NCI-H69 (cell line): ENCODE data around the gene CERS1.
A peak's percentile ranks its signal among the peaks of the same experiment; 100 is the strongest.

ENCODE experiments used
- DNase-seq: peaks from one replicate; lab custom pipeline; 2025; lab: John Stamatoyannopoulos, UW

Gene CERS1

DNA sequence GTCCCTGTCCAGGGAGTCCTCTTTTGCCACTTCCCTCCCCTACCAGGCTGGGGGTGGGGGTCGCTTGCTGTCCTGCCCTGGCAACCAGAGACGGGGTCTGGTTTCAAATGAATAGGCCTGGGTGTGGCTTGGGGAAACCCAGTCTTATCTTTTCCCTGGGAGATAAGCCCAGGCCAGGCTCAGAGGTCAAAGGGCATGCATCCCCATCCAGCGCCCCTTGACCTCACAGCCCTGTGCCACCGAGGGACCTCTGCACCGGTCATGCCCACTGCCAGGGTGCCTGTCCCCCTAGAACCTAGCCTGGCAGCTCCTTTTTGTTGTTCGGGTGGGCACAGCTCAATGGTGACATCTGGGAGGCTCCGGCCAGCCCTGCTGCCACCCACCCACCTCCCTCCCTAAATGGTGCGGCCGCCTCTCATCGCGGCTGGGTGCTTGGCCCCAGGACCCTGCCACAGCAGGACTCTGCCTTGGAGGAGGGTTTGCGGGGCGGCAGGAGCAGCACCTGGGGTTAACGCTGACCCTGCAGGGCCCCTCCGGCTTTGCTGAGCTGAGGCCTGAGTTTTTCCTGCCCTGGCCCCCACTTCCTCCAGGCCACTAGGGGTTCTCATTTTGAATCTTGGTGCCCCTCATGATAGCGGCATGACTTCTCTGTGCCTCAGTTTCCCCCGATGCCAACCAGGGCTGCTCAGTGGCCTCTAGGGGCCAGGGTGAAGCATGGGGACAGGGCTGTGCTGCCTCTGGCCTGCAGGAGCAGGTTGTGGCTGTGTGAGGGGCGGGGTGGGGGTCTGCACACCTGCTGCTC is 2.9 kb upstream of the CERS1 start:
- DNase-seq: no peak

DNA sequence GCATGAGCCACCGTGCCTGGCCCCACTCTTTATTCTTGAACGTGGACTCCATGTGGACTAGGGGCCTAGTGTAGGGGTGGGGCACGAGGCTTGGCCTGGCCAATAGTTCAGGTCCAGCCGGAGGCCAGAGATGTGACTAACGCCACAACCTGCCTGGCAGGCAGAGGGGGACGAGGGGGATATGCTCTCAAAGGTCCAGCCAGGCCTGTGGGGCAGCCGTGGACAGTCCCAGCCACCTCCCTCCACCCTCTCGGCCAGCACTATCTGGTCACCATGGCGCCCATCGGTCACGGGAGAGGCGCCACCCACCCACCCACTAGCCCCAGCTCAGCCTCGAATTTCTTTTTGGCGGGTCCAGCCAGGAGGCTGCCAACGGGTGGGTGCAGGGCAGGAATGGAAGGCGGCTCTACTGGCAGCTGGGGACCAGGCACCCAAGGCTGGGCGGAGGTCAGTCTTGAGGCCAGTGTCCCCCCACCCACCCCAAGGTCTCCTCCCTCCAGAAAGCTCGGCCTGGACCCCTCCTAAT is 2.2 kb upstream of the CERS1 start:
- DNase-seq: no peak

DNA sequence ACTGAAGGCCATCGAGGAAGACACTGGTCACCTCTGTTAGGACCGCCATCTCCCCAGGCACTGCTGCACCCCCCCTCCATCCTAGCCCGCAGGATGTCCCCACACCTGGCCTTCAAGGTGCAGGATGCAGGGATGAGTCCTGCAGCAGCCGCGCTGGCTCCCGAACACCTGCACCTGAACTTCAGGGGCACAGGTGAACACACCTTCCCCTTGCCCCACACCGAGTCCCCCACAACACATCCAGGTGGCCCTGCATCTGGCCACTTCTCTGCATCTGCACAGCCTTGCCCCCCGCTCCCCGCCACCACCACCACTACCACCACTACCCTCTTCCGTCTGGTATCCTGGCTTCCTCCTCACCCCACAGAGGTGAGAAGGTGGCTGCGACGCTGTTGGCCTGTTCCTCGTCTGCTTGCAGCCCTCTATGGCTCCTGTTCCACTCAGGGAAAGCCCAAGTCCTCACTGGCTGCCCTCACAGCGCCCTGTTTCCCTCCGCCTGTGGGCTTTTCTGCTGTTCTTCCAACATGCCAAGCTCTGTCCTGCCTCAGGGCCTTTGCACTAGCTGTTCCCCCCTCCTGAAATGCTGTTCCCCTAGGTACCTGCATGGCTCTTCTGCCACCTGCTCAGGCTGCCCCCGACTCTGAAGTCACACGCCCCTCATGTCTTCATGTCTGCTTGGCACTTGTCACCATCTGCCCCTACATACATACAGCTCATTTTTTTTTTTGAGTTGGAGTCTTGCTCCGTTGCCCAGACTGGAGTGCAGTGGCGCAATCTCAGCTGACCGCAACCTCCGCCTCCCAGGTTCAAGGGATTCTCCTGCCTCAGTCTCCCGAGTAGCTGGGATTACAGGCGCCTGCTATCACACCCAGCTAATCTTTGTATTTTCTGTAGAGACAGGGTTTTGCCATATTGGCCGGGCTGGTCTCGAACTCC is 1.4 kb upstream of the CERS1 start:
- no peak for DNase-seq

DNA sequence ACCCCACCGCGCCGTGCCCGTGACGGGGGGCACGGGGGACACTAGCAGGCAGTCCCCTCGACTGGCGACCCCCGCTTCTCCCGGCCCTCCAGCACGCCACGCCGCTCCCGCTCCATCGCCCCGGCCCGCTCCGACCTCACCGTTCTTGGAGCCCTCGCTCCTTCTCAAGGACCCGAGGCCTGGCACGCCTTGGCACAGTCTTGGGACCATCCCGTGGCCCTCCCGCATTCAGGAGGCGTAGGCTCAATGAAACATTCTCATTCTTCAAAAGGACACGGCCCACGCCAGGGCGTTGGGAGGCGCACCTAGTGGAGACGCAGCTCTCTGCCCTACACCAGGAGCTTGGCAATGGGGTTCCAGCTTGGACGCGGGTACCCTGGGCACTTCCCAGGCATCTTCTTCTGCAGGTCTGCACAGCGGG is 473 bp upstream of the CERS1 start:
- peak; percentile 29 for DNase-seq

DNA sequence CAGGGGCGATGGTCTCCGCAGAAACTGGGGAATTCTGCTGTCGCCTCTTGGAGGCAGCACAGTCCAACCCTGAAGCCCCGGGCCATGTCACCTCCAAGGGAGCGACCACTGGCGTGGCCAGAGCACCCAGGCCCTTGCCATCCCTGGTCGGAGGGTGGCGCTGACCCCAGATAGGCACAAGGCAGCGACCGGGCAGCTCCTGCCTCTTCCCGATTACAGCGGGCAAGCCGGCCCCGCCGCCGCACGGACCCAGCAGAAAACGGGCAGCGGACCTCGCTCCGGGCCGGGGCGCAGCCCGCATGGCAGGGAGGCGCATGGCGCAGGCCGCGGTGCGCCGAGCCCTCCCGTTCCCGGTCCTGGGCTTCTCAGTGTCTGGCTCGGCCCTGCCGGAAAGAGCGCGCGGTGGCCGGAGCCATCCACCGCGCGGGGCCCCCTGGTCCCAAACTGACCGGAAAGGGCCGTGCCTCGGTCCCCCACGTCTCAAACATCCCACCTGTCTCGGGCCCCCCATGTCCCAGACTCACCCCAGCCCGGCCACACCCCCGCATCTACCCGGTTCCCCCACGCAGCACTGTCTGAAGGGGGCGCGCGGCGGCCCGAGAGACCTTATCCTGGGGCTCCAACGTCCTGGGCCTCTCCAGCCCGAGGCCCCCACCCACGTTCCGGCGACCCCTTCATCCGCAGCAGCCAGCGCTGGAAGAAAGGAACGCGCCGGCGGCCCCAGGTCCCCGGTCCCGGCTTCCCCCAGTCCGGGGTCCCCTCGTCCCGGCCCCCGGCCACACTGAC is 727 bp downstream of the CERS1 start:
- peak; percentile 69 for DNase-seq

DNA sequence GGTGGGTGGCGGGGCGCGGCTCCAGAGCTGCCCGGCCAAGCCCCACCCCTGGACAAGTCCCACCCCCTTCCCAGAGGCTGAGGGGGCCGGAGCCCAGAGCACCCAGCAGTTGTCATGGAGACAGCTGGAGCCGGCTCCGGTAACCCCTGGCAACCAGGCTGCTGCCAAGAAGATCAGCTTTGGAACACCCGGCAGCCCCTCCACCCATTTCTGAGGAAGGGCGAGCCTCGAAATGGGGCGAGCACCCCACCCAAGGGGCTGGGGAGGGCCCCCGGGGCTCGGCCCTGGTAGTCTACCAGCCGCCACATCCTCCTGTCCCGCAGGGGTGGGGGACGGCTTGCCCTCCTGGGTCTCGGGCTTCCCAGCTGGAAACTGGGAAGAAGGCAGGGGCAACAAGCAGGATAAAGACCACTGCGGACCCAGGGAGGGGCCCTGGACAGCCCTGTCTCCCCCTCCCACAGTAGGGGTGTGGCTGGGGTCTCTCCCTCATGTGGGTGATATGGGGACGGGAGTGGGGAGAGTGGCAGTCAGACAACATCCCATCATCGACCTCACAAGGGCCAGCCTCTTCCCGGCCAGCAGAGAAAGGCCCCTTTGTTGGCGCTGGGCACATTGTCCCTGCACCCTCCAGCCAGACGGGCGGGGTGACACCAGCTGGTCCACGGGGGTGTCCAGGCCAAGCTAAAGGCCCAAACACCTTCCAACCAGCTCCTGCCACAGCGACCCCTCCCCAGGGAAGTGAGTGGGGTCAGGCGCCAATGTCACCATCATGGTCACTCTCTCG is 1.5 kb downstream of the CERS1 start:
- peak; percentile 88 for DNase-seq

DNA sequence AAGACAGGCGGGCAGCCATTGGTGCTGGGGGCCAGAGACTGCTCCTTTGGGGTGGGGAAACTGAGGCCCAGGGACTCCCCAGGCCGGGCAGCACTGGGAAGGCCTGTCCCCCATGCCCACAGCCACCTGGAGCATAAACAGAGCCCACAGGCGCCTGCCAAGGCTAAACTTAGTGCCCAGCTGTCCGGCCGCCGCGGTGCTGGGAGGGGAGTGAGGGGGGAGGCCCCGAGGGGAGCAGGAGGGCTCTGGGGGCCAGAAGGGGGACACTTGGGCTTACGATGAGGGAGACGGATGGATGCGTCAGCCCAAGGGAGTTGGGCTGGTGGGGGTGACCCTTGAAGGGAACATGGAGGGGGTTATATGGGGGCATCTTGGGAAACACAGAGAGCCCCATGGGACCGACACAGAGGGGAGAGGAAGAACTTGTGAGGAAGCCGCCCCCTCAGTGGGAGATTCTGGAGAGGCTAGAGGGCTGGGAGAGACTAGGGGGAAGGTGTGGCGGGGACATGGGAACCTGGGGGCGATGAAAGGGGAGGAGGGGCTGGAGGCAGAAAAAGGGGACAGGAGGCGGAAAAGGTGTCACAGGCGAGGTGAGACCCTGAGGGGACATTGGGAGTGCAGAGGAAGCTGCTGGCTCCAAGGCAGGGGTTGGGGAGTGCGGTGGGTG is 2.2 kb downstream of the CERS1 start:
- DNase-seq: no peak

DNA sequence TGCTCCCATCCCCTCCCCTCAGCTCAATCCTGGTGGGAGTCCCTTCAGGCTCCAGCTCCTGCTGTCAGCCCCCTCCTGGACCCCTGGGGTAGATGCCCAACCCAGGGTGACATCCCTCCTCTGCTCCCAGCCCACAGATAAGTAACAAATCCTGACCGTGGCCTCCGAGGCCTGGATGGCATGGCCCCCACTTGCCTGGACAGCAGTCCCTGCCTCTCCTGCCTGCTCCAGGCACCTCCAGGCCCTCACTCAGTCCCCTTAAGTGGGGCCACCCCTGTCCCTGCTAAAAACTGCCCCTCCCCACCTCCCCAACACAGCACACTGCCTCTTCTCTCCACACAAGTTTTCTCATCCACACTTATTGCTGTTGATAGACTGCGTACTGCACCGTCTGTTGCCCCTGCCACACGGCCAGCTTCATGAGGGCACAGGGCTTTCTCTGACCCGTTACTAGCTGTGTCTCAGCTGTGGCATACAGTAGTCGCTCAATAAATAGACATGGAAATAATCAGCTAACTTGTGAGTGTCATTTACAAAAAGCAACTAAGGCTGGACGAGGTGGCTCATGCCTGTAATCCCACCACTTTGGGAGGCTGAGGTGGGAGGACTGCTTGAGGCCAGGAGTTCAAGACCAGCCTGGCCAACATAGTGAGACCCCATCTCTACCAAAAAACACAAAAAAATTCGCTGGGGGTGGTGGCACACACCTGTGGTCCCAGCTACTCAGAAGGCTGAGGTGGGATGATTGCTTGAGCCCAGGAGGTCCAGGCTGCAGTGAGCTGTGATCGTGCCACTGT is 5.8 kb downstream of the CERS1 start:
- DNase-seq: no peak

DNA sequence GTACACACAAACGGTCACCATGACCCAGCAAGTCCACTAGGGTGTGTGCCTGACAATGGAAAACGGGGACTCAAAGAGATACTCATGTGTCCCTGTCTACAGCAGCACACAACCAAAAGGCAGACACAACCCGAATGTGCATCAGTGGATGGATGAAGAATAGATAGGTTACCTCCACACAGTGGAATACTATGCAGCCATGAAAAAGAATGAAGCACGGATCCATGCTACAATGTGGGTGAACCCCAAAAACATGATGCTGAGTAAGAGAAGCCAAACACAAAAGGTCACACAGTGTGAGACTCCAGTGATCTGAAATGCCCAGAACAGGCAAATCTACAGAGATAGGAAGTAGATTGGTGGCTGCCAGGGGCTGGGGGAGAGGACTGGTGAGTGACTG is 9.0 kb downstream of the CERS1 start:
- no peak for DNase-seq

DNA sequence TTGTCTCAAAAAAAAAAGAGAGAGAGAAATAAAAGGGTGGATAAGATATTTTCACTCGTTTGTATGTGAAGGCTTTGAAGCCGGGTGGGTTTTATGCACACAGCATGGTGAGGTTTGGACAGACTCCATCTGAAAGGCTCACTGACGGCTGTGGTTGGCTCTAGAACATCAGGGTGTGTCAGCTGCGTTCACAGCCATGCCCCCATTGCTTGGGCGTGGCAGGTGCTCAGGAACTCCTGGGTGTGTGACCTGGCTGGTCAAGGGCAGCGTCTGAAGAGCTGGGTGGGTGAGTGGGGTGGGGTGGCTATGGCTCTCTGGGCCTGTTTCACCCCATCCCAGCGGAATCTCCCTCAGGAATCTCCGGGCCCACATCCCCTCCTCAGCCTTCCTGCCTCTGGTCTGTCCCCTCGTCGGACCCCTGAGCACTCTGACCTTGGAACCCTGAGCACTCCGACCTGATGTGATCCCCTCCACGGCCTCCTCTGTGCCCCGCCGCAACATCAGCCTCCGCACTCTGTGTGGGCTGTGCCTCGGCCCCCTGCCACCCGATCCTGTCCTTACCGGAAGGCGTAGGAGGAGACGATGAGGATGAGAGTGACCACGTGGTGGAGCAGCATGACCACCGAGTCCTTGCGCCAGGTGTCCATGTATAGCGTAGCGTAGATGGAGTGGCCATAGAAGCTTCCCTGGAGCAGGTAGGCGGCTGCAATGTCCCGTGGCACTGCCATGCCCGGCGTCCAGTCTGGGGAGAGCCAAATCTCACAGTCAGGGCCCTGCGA is 12.2 kb downstream of the CERS1 start:
- DNase-seq: no peak

DNA sequence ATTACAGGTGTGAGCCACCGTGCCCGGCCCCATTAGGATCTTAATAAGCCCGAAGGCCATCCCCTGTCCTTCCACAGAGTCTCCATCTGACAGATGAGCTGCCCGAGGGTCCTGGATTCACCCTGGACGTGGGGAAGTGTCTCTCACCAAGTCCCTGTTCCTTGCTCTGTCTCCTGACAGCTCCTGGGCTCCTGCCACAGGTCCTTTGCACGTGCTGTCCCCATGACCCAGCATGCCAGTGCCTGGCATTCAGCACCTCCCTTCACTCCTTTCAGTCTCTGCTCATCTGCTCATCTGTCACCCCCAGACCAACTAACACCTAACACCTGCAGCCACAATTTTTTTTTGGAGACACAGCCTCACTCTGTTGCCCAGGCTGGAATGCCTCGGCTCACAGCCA is 14.5 kb downstream of the CERS1 start:
- DNase-seq: no peak

DNA sequence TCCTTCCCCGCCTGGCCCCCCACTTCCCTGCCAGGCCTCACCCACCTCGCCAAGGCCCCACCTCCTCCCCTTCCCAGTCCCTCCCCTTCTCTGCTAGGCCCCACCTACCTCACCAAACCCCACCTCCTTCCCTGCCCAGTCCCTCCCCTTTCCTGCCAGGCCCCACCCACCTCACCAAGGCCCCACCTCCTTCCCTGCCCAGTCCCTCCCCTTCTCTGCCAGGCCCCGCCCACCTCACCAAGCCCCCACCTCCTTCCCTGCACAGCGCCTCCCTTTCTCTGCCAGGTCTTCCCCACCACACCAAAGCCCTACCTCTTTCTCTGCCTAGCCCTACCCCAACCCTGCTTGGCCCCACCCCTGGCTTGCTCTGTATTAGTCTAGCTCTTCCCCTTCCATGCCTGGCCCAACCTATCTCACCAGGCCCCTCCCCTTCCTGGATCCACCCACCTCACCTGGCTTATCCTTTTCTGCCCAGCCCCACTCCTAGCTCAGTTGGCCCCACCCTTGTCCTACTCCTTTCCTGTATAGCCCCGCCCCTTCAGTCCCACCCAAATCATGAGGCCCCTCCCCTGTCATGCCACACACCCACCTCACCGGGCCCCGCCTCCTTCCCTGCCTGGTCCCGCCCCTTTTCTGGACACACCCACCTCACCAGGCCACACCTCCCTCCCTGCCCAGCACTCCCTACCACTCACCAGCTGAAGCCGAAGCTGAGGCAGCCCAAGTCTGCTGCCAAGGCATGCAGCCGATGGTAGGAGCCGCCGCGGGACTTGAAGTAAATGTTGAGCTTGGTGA is 16.2 kb downstream of the CERS1 start:
- peak; percentile 70 for DNase-seq

DNA sequence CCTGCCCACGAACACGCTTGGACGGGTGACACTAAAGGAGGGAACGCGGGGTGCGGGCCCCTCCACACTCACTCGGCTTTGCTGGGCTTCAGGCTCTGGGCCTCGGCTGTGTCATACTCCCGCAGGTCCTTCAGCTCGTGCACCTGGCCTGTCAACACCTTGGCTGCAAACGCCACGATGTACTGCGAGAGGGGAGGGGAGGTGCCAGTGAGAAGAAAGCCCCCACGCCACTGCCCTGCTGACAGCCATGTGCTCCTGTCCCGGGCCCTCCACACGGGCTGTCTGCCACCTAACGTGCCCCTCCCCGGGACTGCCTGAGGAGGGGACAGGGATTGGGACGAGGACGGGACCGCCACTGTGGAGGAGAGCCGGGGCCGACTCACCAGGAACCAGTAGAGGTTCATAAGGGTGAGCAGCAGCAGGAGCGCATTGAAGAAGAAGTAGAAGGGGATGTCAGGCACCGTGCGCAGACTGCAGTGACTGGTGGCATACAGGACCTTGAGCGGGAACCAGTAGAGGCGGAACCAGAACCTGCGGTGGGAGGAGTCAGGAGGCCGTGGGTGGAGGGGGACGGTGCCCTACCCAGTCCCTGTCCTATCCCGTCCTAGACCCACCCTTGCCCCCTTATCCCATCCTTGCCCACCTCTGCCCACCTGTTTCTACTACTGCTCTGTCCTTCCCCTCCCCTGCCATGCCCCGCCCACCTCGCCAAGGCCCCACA is 16.9 kb downstream of the CERS1 start:
- DNase-seq: no peak

DNA sequence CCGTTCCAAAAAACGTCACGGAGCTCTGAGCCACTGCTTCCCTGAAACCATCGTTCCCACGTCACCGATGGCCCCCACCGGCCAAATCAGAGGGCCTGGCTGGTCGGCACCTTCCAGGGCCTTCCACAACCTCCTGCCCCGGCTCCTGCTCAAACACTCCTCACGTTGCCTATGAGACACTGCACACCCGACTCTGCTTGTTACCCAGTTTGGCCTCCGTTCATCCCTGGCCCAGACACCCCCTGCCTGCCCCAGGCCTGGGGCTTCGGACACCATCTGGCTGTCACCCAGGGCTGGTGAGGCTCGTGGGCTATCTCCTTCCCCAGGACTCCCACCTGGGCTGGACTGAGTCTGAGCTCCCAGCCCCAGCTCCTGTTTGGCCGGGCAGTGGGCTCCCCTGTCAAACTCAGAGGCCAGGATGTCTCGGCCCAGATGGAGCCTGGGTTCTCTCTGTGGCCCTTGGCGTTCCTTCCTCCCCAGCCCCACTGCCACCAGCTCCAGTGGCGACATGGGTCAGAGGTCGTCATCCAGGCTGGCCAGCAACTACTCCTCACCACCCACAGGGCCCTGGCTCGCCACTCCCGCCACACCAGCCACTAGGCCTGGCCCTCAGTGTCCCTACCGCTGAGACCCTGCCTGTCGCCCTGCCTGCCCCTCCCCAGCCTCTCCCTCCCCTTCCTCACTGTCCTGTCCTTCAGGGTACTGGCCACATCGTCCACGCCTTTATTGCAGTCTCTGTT is 17.7 kb downstream of the CERS1 start:
- DNase-seq: no peak

DNA sequence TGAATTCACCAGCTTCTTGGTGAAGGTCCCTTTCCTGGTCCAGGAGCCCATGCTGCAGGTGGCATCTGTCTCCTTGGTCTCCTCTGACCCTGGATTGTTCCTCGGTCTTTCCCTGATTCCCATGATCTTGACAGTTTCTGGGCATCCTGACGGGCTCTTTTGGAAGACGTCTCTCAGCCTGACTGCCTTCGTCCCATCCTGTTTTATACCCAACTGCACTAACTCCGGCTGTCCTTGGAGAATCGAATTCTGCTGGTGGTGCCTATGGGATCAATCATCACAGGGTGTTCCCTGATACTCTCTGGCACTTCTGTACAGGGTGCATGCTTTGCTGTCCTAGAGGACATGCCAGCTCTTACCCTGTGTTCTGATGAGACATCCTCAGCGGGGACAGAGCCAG is 19.1 kb downstream of the CERS1 start:
- no peak for DNase-seq

DNA sequence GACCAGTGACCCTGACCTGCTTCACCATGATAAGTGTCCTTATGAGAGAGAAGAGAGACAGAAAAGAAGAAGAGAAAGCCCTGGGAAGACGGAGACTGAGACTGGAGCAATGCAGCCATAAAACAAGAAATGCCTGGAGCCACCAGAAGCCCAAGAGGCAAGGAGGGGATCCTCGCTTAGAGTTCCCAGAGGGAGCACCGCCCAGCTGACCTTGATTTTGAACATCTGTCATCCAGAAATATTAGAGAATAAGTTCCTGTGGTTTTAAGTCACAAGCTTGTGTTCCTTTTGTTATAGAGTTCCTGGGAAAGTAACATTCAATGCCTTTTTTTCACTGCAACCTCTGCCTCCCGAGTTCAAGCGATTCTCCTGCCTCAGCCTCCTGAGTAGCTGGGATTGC is 20.2 kb downstream of the CERS1 start:
- no peak for DNase-seq

DNA sequence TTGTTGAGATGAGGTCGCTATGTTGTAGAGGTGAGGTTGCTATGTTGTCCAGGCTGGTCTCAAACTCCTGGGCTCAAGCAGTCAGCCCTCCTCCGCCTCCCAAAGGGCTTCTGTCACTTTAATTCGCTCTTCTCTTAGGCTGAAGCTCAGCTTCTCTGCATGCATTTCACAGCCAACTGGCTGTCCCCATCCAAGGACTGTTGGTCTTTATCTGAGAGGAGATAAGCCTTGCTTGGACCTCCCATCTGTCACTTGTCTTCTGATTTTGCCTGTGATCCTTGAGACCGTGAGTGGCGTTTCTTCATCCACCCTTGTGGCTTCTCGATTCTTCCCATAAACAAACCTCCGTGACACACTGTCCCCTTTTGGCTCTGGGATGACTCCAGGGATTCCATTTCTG is 24.4 kb downstream of the CERS1 start:
- DNase-seq: peak; percentile 21
